ENCODE results near the gene PTPN14.

The PTPN14 gene

GRCh38 chr1:214360116-214360515 is 191.3 kb downstream of the PTPN14 start:
- no peak for DNase-seq

DNA sequence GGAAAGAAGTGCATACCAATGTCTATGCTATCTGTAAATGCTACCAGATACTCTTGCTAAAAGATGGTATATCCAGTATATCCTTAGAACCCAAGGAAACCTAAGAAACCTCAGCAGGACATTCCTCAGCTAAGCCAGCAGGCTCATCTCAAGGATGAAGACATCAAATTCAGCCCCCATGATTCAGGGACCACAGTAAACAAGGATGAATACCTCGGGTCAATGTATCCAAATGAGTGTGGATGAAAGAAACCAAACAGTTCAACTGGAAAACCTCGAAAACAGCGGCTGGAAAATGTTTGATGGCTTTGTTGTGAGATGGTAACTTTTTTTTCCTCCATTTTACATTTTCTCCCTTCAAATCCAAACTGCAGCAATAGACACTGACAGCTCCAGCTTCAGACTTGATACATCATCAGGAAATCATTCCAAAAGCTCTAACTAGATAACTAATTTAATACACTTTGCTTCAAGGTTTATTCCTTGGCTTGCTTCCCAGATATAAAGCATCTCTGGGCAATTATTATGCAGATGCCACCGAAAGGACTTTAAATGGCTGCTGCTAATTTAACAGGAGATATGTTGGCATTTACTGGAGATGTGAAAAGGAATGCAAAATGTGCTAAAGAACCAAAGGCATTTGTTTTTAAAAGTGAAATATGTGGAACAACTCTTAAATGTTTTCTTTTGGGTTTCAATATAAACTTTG is 196.8 kb downstream of the PTPN14 start:
- DNase-seq, result peak; percentile 37

DNA sequence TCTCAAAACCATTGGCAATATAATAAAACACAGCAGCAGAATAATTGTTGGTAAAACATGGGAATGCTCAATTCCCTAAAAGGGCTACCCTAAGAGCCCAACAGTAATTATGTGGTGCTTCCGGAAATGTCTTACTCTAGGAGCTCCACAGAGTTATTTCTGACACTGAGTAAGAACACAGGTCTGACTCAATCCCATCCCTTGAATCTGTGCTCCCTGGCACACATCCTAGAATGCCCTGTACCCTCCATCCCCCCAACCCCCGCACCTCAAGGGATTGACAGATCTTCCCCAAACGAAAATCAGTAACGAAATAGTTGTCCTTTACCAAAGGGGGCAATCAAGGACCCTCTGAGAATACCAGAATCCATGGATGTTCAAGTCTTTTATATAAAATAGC is 198.6 kb downstream of the PTPN14 start:
- no peak for DNase-seq

- DNase-seq, result no peak
Measured at GRCh38 chr1:214351551-214352277, 199.7 kb downstream of the PTPN14 start.

DNA sequence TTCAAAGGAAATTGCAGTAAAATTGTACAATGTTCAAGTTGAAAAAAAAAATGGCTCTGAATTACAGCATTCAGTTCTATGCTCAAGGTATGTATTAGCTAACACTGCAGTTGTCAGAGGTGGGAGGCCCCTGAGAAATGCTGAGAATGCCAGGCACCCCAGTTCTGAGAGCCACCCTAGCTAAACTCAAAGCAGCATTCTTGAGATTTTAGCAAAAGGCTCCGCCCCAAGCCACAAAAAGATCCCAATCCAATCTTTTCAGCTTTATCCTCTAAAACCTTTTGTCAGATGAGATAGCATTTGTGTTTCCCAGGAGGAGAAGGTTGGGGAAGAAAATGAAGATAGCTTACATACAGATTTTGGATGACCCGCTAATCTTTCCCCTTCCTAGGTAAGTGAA is 201.6 kb downstream of the PTPN14 start:
- no peak for DNase-seq

GRCh38 chr1:214349008-214349407 is 202.4 kb downstream of the PTPN14 start:
- DNase-seq, result no peak

DNA sequence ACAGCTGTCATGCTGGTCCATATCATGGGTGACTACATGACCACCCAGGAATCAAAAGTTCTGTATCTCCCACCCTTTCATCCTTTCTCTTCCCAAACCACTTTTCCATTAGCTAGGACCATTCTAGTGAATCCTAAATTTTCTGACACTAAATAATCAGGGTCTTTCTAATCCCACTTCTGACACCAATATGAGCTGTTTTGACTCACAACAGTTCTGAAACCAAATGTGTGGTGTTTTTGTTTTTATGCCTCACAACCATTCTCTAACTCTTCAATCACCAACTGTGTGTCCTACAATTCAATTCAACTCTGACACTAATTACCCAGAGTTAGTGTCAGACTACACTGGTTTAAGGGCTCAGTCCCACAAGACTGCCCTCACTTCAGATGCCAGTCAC is 206.5 kb downstream of the PTPN14 start:
- no peak for DNase-seq

DNA sequence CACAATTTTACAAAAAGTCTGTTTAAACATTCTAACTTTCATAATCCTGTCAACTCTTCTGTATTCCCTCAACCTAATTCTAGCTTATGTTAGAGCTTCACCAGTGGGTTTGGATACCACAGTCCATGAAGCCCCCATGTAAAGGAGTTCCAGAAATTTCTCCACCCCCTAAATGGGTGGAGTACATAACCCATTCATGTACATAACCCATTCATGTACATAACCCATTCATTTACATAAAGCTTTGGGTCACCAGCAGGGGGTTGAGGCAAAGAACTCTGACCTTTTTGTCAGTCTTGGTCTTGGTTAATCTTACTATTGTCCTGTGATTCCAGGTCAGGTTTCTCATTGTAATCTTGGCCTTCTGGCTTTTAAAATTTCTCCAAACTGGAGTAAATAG is 208.9 kb downstream of the PTPN14 start:
- no peak for DNase-seq

- DNase-seq, result no peak
Measured at GRCh38 chr1:214341932-214342331, 209.5 kb downstream of the PTPN14 start.

GRCh38 chr1:214341459-214341858 is 209.9 kb downstream of the PTPN14 start:
- DNase-seq, result no peak

GRCh38 chr1:214338212-214338611 is 213.2 kb downstream of the PTPN14 start:
- no peak for DNase-seq

- no peak for DNase-seq
Measured at GRCh38 chr1:214337511-214337910, 213.9 kb downstream of the PTPN14 start.

GRCh38 chr1:214337015-214337414 is 214.4 kb downstream of the PTPN14 start:
- no peak for DNase-seq

GRCh38 chr1:214335567-214335966 is 215.8 kb downstream of the PTPN14 start:
- no peak for DNase-seq

GRCh38 chr1:214332946-214333798 is 218.2 kb downstream of the PTPN14 start:
- DNase-seq, result peak; percentile 22

GRCh38 chr1:214331827-214332423 is 219.5 kb downstream of the PTPN14 start:
- DNase-seq, result peak; percentile 14

- no peak for DNase-seq
Measured at GRCh38 chr1:214331180-214331579, 220.2 kb downstream of the PTPN14 start.

- no peak for DNase-seq
Measured at GRCh38 chr1:214330715-214331114, 220.7 kb downstream of the PTPN14 start.

GRCh38 chr1:214330222-214330621 is 221.2 kb downstream of the PTPN14 start:
- no peak for DNase-seq

GRCh38 chr1:214329470-214330220 is 221.8 kb downstream of the PTPN14 start:
- no peak for DNase-seq

DNA sequence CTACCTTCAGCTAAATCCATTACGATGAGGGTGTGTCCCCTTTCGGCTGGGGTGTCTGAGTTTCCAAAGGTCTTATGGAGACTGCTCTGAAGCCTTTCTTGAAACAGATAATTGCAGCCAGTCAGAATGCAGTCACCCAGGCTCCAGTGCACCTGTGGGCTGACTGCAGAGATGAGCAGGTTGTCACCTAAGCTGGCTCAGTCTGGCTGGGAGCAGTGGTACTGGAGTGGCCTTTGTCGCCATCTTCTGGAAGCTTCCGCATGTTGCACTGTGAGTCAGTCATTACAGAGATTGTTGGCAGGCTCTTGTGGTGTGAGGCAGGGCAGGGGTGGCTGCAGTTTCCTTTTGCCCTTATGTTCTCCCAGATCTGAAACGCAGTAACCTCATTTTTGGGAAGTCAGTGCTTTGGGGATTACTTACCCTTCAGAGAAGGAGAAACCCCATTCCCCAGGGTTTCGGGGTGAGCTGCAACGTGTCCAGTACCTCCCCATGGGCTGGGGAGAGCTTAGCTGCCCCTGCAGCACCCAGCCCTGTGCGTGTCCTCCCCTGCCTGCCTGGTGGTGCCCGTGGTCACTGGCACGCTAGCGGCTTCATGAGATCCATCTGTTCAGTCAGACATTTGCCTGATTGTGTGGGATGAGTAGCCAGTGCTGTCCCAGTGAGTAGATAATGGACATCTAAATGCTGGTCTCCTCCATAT is 222.5 kb downstream of the PTPN14 start:
- peak; percentile 80 for DNase-seq

DNA sequence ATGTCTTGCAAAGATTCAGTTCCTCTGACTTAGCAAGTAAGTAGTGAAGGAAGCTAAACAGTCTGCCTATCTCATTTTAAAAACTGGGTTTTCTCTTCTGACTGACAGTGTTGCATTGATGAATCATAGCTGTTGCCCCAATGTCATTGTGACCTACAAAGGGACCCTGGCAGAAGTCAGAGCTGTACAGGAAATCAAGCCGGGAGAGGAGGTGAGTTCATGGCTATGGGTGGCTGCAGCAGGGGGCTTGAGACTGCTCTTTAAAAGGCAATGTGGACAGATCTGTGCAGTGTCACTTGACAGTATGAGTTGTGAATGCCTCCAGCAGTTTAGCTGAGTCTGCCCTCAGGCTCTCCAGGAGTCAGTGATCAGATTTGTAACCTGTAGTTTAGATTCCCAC is 223.9 kb downstream of the PTPN14 start:
- DNase-seq, result no peak
